Renal pelvis (tissue), 4 donors: ENCODE results near the gene ZFP36L2. TPM values are rescaled to one million over a fixed set of nuclear protein-coding genes. Genes with fewer than 3 reads are reported as not detected.

Experiments
- DNase-seq: peaks from one replicate; pipeline ENCODE4 v3.0.0-alpha.2; 2013
- polyA plus RNA-seq, 3 donors: library from polyadenylated mRNA; unstranded; fragments of 120-200 nt; gene quantifications; one replicate each; pipeline ENCODE4 v1.2.1, GENCODE V29; 2013; ENCODE audit not compliant: insufficient read length in 3 of 3

ZFP36L2 gene
- polyA plus RNA-seq, 3 donors = 92.4 to 97.7 (median 94.6) TPM

- DNase-seq = no peak
These were observed 29.0 kb upstream of the ZFP36L2 start for GRCh38 chr2:43255296-43255910.

GRCh38 chr2:43254331-43254730 lies 27.9 kb upstream of the ZFP36L2 start:
- DNase-seq = no peak

DNA sequence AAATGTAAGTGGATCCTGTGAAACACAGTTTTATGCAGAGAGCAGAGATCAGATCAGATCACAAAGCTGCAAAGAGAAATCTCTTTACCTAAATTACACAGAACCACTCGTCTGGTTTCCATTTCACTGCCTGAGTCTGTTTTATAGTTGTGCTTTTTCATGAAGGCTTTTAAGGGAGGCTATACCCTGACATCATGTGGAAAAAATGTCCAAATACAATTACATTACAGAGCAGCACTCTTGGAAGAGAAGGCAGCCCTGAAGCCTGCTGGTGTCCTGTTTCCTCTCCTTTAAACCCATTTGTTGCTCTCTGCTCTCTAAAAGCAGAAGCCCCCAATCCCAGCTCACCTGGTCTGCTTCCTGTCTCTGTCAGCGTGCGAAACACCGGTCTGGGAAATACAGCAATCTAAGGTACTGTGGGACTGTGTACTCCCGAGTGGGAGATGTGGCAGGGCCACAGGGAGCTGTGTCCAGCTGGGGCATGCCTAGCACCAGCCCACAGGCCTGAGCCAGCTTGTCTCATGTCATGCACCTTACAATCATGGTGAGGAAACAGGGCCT lies 24.8 kb upstream of the ZFP36L2 start:
- DNase-seq = peak; percentile 80

DNA sequence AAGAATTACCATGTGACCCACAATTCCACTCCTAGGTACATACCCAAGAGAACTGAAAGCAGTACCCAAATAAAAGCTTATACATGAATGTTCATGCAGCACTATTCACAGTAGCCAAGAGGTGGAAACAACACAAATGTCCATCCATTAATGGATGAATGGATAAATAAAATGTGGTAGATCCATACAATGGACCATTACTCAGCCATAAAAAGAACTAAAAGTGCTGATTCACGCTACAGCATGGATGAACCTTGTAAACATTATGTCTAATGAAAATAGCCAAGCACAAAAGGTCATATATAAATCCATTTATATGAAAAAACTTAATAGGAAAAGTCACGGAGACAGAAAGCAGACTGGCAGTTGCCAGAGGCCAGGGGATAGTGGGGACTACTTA lies 23.6 kb upstream of the ZFP36L2 start:
- DNase-seq = no peak

- DNase-seq = no peak
These were observed 22.2 kb upstream of the ZFP36L2 start for GRCh38 chr2:43248621-43249020.

- DNase-seq = no peak
These were observed 20.2 kb upstream of the ZFP36L2 start for GRCh38 chr2:43246641-43247040.

- no peak for DNase-seq
These were observed 15.2 kb upstream of the ZFP36L2 start for GRCh38 chr2:43241558-43241957.

DNA sequence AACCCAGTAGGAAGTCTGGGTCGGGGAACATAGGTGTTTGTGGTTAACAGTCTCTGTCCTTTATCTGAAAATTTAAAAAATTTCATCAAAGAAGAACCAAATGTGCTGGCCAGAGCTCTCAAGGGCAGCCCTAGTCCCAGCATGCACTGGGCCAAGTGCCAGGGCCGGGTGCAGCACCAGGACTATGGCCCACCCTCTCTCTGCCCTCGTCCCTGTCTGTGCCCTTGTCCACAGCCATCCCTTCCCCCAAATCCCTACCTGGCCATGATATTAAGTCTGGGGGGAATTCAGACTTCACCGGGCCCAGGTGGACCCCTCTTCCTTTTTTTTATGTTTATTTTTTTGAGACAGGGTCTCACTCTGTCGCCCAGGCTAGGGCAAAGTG lies 14.4 kb upstream of the ZFP36L2 start:
- DNase-seq = no peak

DNA sequence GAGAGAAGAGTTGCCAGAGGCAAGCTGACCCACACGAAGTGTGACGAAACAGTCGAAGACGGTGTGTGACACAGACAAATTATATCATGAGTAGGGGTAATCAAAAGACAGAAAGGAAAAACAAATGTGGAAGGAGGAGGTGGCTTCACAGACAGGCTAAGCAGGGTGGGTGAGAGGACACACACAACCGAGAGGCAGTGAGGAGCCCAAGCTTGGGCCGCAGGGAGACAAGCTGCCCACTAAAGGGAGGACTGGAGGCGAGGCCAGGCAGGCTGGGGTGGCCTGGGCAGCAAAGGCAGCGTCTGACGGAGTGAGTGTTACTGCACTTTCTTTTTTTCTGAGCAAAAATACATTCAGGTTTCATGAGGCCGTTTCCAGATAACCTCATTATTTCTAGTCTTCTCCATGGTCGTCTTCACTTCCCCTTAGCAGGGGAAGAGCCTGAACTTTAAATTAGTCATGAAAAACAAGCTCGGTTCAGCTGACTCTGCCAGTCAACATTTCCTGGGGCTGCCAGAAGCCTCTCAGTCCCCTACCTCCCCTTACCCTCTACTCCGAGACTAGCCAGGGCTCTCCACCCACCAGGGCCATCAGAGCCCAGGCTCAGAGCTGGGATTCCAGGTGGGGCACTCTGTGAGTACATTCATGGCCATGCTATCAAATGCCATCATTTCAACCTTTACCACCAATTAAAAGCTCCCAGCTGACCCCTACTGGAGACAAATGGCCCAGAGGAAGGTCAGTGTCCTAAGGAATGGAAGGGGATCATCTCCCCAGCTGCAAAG lies 13.8 kb upstream of the ZFP36L2 start:
- no peak for DNase-seq

DNA sequence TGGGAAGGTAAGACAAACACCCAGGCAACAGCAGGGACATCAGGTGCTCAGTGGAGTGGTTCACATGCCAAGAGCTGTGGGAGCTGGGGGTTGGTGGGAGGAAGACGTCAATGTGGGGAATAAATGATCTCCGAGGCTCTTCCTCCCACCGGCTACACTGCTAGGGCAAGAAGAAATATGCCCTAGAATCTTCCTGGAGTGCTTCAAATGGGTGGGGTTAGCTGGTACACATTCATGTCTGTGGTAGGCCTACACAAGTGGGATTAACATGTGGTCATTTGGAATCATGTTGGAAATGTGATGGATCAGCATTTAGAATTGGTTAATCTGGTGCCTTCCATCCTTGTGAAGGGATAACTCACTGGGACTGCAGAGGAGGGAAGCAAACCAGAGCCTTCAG lies 12.4 kb upstream of the ZFP36L2 start:
- DNase-seq = no peak

- DNase-seq = no peak
These were observed 11.8 kb upstream of the ZFP36L2 start for GRCh38 chr2:43238176-43238575.

DNA sequence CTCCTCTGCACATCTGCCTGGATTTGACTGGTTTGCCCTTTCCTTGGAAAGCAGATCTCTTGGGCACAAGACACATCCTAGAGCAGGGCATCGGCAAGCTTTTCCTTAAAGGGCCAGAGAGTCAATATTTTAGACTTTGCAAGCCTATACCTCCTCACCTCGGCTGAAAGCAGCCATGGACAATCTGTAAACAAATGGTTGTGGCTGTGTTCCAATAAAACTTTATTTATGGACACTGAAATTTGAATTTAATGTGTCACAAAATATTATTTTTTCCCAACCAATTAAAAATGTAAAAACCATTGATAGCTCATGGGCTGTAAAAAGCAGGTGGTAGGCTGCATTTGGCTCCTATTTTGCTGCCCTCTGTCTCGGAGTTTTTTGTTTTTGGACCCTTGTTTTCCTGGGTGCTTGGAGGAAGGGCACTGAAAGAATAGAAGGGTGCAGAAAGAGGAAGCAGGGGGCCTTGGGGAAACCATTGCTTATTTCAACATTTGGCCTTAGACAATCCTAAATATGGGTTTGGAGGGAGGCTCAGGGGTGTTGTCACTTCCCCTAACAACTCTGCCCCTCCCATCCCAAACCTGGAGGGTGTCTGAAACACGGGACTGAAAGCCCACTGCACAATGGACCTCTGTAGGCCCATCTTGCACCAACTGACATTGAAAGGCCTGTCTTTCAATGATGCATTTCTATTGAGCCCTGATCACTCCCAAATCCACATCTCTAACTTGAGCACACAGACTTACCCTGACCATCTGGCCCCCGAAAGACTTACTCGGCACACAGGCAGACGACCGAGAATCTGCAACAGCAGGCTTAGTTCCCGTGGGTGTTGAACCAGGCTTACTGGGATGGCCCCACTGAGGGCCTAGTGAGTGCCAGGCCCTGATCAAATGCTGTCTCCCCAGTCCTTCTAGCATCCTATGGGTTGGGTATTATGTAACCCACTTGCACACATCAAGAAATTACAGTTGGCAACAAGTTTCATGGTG lies 7.1 kb upstream of the ZFP36L2 start:
- DNase-seq = no peak

GRCh38 chr2:43230951-43231827 lies 4.8 kb upstream of the ZFP36L2 start:
- DNase-seq = no peak

- no peak for DNase-seq
These were observed 4.0 kb upstream of the ZFP36L2 start for GRCh38 chr2:43230351-43230885.

DNA sequence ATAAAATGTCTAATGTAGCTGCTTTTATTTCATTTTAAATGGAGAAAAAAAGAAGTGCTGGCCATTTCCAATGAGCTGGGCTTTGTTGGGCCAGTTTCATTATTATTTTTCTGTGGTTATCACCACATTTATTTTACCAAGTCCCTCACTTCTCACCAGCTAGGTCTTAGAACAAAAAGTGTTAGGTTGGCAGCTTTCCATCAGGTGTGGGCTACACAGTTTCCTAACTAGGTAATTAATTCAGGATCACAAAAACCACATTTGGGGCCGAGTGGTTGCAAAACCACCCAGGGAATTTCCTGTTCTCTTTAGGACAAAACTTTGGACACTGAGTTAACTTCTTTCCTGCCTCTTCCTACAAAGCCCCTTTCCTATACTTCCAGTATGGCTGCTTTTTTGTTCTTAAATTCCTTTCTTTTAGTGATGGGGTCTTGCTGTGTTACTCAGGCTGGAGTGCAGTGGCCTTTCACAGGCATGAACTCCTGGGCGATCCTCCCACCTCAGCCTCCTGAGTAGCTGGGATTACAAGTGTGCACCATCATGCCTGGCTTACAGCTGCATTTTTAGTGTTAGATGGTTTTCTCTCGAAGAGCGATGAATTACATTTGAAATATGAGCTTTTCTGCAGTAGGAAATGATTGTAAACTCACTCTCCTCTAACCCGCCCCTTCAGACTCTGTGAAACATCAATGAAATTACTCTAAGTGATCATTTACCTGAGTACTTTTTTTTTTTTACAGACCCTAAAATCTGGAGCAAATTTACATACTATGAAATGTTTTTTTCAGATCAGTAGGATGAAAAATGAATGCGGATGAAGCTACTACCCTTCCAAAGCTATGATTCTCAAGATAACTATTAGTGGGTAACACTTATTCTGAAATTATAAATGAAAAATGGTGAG lies 2.6 kb upstream of the ZFP36L2 start:
- DNase-seq = no peak

- DNase-seq = no peak
These were observed 1.9 kb upstream of the ZFP36L2 start for GRCh38 chr2:43228321-43228751.

DNA sequence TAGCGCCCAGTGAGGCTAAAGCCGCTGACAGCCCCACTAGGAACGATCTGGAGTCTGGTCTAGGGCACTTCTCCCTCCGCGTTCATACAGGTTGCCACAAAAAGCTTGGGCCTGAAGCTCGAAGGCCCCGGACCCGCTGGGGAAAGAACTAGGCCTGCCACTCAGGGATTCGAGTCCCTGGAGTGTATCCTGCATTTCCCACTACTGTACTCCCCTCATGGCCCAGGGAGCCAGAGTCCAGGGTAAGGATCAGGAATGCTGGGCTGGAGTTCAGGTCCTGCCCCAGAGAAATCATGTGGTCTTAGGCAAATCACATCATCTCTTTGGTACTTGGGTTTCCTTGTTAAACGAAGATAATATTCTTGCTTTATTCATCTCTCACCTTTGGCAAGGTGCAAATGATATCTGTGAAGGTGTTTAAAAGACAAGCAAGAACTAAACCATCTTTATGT lies 1.4 kb upstream of the ZFP36L2 start:
- DNase-seq = no peak

GRCh38 chr2:43226955-43227829 lies 786 bp upstream of the ZFP36L2 start:
- peak; percentile 81 for DNase-seq
